GM12801 (cell line): ENCODE measurements around the gene OGG1.

Experiments used
- TF ChIP-seq, protein P1 (sequence below): IDR thresholded peaks from one replicate; pipeline ENCODE4 v1.5.1; 2011; ENCODE audit warnings: control low read depth; ENCODE audit not compliant: insufficient read length; ENCODE audit errors: extremely low read depth

OGG1 gene

DNA sequence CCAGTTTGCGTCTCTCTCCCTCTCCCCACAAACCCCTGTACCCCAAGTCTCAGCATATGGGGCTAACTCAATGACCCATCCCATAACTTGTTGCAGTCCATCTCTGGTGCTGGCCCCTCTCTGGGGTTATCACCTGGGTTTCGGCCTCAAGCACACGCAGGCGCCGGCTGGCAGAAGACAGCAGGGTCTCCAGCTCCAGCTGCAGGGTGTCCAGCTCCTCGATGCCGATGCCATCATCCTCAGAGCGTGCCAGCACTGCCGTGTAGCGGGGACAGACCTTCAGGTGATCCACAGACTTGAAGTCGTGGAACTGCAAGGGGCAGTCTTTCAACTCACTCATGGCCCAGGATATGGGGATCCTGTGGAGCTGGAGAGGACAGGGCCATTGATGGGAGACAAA, 41.4 kb downstream of the OGG1 start:
- TF ChIP-seq, protein P1, sequence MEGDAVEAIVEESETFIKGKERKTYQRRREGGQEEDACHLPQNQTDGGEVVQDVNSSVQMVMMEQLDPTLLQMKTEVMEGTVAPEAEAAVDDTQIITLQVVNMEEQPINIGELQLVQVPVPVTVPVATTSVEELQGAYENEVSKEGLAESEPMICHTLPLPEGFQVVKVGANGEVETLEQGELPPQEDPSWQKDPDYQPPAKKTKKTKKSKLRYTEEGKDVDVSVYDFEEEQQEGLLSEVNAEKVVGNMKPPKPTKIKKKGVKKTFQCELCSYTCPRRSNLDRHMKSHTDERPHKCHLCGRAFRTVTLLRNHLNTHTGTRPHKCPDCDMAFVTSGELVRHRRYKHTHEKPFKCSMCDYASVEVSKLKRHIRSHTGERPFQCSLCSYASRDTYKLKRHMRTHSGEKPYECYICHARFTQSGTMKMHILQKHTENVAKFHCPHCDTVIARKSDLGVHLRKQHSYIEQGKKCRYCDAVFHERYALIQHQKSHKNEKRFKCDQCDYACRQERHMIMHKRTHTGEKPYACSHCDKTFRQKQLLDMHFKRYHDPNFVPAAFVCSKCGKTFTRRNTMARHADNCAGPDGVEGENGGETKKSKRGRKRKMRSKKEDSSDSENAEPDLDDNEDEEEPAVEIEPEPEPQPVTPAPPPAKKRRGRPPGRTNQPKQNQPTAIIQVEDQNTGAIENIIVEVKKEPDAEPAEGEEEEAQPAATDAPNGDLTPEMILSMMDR: no peak

DNA sequence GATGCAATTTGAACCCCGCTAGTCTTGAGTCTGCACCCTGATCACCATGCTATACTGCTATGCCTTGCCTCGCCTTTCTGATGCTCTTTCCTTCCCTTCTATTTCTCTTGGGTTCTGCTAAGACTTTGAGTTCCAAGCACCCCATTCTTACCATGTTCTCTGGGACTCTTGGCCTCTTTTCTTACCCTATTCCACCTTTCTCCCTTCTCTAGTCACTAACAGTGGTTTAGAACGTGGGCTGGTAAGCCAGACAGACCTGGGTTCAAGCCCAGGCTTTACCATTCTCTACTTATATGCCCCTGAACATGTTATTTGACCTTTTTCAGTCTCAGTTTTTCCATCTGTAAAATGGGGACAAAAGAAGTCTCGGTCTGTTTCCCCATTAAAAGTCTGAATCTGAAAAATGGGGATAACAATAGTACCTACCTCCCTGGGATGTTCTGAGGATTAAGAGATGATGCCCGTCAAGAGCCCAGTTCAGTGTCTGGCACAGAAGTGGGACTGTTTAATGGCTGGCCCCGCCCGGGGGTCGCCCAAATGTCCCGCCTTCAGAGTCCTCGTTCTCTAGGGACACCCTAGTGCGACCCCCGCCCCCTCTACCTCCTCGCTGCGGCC, 42.1 kb downstream of the OGG1 start:
- TF ChIP-seq, protein P1: no peak

DNA sequence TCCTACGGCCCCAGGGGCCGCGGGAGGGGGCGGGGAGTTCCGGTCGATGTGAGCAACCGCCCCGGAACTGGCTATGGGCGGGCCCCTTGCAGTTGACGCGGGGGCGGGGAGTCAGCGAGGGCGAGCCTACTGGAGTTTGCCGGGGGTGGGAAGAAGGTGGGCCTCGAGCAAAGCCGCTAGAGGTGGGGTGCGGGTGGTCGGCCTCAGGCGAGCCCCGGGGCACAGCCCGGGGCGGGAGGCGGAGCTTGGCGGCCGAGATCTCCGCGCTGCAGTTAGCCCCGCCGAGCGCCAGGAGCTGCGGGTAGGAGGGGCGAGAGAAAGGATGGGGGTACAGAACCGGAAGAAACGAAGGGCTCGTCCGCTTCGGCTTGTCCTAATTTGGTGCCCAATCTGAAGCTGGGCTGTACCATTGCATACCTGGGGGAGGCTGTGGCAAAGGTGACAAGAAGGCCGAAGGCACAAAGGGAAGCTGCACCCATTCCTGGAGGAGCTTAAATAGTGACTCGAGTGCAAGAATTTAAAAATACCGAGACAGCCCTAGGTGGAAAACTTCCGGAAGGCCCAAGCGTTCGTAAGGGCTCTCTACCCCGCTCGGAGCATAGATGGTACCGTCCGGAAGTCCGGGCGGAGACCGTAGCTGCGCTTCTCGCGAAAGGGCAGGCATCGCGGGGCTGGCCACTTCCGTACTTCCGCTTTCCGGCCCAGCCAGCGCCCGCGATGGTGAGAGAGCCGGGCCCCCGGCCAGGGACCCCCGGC, 42.8 kb downstream of the OGG1 start, which contains the start of the genes ARPC4 and TADA3:
Gene ARPC4 (plus strand): TSS at position 678 of the 756 bp plus-strand sequence. CDS start 40 bp downstream, at position 718.
Gene TADA3 (minus strand): TSS at position 69 of the 756 bp plus-strand sequence. CDS start 1,007 bp downstream, outside the sequence.
- TF ChIP-seq, protein P1: no peak

DNA sequence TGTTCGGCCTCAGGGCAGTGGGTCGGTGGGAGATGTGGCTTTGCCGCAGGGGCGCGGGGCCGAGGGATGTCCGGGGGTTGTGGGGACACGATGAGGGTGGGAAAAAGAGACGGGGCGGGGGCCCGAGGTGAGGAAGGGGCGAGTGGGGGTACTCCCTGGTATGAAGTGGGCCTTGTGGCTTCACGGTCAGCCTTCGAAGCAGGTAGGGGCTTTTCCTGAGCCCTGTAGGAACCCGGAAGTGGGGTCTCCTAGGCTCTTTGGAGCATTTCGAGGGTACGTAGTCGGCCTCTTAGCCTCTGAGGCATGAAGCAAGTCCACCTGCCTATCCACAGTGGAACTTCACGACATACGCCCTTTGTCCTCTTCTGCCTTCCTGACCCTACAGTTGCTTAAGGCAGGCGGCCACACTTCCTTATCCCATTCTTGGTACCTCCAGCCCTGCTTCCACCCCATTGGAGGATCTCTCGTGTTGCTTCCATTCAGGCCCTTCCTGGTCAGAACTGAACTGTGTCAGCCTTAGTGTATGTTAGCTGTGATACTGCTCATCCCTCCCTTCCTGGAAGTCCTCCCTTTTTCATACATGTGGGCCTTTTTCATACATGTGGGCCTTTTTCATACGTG, 43.5 kb downstream of the OGG1 start:
- TF ChIP-seq, protein P1: no peak

DNA sequence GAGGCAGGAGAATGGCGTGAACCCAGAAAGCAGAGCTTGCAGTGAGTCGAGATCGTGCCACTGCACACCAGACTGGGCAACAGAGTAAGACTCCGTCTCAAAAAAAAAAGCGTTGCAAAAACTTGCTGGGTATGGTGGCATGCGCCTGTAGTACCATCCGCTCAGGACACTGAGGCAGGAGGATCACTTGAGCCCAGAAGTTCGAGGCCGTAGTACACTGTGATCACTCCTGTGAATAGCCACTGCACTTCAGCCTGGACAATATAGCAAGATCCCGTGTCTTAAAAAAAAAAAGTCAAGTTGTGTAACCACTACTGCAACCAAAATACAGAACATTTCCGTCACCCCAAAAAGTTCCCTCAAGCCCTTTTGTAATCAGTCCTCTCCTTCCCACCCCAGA, 44.6 kb downstream of the OGG1 start:
- TF ChIP-seq, protein P1: no peak

DNA sequence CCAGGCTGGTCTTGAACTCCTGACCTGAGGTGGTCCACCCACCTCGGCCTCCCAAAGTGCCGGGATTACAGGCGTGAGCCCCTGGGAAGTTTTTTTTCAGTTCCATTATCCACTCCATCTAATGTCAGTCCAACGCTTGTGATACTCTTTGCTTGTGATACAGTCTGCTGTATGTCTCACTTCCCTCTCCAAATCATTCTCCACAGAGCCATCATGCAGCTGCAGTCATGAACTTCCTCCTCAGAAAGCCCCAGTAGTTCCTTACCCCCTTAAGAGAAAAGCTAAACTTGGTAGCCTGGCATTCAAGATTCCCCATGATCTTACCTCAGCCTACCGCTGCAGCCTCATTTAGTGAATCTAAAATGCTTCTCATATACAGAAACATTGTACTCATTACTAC, 45.5 kb downstream of the OGG1 start:
- TF ChIP-seq, protein P1: no peak

DNA sequence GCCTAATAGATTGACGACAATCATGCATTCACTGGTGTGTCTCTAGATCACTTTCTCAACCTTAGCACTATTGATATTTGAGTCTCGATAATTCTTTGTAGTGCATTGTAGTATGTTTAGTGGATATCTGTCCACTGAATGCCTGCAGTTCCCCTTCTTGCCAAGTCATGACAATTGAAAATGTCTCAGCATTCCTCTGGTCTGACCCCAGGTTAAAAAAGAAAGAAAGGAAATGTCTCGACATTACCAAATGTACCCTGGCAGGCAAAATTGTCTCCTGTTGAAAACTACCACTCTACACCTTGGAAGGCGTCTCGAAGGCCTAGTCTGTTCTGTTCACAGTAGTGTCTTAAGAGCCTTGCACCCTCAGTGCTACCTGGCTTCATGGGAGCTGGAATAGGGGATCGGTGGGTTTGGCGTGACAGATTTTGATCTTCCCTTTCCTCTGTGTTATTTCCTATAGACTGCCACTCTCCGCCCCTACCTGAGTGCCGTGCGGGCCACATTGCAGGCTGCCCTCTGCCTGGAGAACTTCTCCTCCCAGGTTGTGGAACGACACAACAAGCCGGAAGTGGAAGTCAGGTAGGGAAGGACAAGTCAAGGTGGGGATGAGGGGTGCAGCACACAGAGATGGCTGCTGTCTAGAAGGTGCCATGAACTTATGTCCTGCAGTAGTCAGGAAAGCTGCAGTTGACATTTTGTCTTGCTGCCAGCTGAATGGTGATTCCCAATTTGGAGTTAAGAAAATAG, 47.6 kb downstream of the OGG1 start:
- TF ChIP-seq, protein P1: no peak
